ENCODE measurements around the gene PLA2G5.

The PLA2G5 gene

DNA sequence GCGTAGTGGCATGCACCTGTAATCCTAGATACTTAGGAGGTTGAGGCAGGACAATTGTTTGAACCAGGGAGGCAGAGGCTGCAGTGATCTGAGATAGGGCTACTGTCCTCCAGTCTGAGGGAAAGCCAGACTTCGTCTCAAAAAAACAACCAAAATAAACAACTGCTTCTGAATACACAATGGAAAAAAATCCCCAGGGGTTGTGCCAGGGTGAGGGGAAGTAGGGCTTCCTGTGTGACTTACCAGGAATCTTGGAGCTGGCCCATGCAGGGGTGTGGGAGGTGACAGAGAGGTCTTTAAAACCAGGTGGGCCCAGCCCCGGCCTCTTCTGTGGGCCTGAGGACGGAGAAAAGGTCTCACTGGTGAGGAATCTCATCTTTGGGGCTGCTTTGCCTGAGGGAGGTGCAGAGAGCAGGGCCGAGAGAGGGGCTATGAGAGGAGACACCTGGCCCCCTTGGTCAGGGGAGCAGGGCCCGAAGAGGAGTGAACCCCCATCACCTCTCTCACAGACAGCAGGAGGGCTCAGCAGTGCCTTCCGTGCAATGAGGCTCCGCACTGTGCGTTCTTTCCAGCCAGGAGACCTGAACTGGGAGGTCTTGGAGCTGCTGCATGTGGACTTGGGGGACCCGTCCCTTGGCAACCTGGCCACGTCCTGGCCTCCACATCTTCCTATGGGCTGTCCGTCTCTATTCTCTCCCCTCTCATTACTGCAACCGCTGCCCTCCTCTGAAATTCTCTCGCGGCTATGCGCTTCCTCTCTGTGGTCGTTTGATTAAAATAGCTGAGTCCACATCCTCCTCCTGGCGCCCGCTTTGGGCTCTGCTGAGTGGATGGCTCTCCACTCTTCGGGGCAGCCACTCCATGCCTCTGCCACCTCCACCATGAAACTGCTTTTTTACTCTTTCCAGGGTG is 10.7 kb downstream of the PLA2G5 start:
- DNase-seq (ENCODE audit: extremely low read depth, insufficient read length) = peak; percentile 48
- TF ChIP-seq, protein P1, sequence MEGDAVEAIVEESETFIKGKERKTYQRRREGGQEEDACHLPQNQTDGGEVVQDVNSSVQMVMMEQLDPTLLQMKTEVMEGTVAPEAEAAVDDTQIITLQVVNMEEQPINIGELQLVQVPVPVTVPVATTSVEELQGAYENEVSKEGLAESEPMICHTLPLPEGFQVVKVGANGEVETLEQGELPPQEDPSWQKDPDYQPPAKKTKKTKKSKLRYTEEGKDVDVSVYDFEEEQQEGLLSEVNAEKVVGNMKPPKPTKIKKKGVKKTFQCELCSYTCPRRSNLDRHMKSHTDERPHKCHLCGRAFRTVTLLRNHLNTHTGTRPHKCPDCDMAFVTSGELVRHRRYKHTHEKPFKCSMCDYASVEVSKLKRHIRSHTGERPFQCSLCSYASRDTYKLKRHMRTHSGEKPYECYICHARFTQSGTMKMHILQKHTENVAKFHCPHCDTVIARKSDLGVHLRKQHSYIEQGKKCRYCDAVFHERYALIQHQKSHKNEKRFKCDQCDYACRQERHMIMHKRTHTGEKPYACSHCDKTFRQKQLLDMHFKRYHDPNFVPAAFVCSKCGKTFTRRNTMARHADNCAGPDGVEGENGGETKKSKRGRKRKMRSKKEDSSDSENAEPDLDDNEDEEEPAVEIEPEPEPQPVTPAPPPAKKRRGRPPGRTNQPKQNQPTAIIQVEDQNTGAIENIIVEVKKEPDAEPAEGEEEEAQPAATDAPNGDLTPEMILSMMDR (IDR thresholded peaks at IDR 0.05; ENCODE audit: insufficient read depth, low read length, poor library complexity, severe bottlenecking) = peak; percentile 9
- Histone ChIP-seq H3K36me3 (ENCODE audit: control insufficient read depth, insufficient read depth, low read length) (no peaks in the 10 kb centered on the region), H3K4me3 (replicated peaks; ENCODE audit: low read depth, low read length) (peak overlapping the region; percentile 29; the same call in 1 of the 2 replicates), H3K27me3 (replicated peaks; ENCODE audit: control insufficient read depth, insufficient read depth, low read length) (no peaks in the 10 kb centered on the region)

GRCh38 chr1:20081353-20081810 is 11.4 kb downstream of the PLA2G5 start:
- no peak for DNase-seq (ENCODE audit: extremely low read depth, insufficient read length)
- TF ChIP-seq, protein P1 (IDR thresholded peaks at IDR 0.05; ENCODE audit: insufficient read depth, low read length, poor library complexity, severe bottlenecking) = no peak
- Histone ChIP-seq H3K27me3 (replicated peaks; ENCODE audit: control insufficient read depth, insufficient read depth, low read length) (no peaks in the 10 kb centered on the region; the same call in 1 of the 2 replicates), H3K4me3 (replicated peaks; ENCODE audit: low read depth, low read length) (no peak overlapping the region), H3K36me3 (ENCODE audit: control insufficient read depth, insufficient read depth, low read length) (no peaks in the 10 kb centered on the region)

DNA sequence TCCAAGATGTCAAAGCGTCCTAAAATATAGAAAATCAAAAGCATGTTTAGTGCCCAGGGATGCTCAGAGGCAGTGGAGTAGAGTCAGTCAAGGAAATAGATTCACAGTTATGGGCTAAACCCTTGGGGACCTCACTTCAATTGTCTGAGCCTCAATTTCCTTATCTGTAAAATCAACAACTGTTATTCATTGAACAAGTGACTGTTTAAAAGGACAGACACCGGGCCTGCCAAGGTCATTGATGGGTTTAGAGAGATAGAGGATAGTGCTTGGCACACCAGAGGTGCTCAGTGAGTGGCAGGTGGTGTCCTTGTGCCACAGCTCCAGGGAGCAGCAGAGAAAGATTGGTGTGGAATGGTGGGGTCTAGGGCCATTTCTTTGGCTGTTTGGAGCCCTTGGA is 12.8 kb downstream of the PLA2G5 start:
- no peak for DNase-seq (ENCODE audit: extremely low read depth, insufficient read length)
- TF ChIP-seq, protein P1 (IDR thresholded peaks at IDR 0.05; ENCODE audit: insufficient read depth, low read length, poor library complexity, severe bottlenecking) = no peak
- Histone ChIP-seq H3K36me3 (ENCODE audit: control insufficient read depth, insufficient read depth, low read length) (no peaks in the 10 kb centered on the region), H3K4me3 (replicated peaks; ENCODE audit: low read depth, low read length) (no peak overlapping the region), H3K27me3 (replicated peaks; ENCODE audit: control insufficient read depth, insufficient read depth, low read length) (no peaks in the 10 kb centered on the region; the same call in 1 of the 2 replicates)

DNA sequence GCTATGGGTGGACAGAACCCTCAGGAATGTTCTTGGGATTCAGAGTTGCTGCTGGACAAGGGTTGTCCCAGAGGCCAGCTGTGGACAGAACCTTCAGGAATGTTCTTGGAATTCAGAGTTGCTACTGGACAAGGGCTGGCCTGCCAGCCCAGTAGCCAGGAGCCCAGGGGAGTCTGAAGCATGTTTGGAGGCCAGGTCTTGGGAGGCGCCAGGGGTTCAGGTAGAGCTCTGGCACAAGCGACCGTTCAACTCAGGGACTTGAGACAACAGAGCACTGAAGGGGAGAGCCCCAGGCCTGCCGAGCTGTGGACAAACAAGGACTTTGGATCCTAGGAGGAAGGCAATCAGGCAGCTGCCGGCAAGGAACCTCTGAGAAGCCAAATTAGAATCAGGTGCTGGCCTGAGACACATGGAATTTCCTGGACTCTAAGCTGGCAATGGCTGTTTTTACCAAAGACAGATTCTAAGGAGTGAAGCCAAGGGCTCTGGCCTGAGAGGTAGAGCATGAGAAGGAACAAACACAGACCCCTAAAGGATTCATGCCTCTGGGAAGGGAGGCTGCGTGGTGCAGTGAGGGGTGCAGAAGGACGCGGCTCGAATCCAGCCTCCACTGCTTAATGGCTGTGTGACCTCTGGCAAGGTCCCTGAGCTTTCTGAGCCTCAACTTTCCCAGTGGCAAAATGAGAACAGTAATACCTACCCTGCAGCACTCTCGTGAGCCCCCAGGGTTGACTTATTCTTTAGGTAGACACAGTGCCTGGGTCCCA is 13.4 kb downstream of the PLA2G5 start:
- TF ChIP-seq, protein P1 (IDR thresholded peaks at IDR 0.05; ENCODE audit: insufficient read depth, low read length, poor library complexity, severe bottlenecking) = no peak
- H3K27me3 ChIP-seq (replicated peaks; ENCODE audit: control insufficient read depth, insufficient read depth, low read length) = no peaks in the 10 kb centered on the region; the same call in 1 of the 2 replicates
- no peak for DNase-seq (ENCODE audit: extremely low read depth, insufficient read length)
- no peaks in the 10 kb centered on the region for H3K36me3 ChIP-seq (ENCODE audit: control insufficient read depth, insufficient read depth, low read length)
- no peak overlapping the region for H3K4me3 ChIP-seq (replicated peaks; ENCODE audit: low read depth, low read length)

- DNase-seq (ENCODE audit: extremely low read depth, insufficient read length) = no peak
- Histone ChIP-seq H3K36me3 (ENCODE audit: control insufficient read depth, insufficient read depth, low read length) (no peaks in the 10 kb centered on the region), H3K4me3 (replicated peaks; ENCODE audit: low read depth, low read length) (no peak overlapping the region), H3K27me3 (replicated peaks; ENCODE audit: control insufficient read depth, insufficient read depth, low read length) (no peaks in the 10 kb centered on the region; the same call in 1 of the 2 replicates)
- TF ChIP-seq, protein P1 (IDR thresholded peaks at IDR 0.05; ENCODE audit: insufficient read depth, low read length, poor library complexity, severe bottlenecking) = no peak
Measured at GRCh38 chr1:20086800-20087199, 16.8 kb downstream of the PLA2G5 start.

Measured in GM06990 (cell line).